GM12891 (cell line): Measurements from ENCODE around the gene S100G.

Experiments used
- PAX5 ChIP-seq: IDR thresholded peaks from 2 replicates; pipeline ENCODE4 v1.6.1; 2011; ENCODE audit warnings: low read length, moderate library complexity, mild to moderate bottlenecking; ENCODE audit not compliant: insufficient read depth, severe bottlenecking
- POLR2A ChIP-seq: IDR thresholded peaks from 2 replicates; pipeline ENCODE4 v1.6.1; 2011; ENCODE audit warnings: low read depth, low read length, control low read depth
- POLR2AphosphoS5 ChIP-seq: IDR thresholded peaks from 2 replicates; pipeline ENCODE4 v1.6.1; 2011; ENCODE audit warnings: low read depth, low read length, control low read depth
- SPI1 ChIP-seq: IDR thresholded peaks from 2 replicates; pipeline ENCODE4 v1.6.1; 2011; ENCODE audit warnings: low read depth, low read length, control low read depth
- TAF1 ChIP-seq: IDR thresholded peaks from 2 replicates; pipeline ENCODE4 v1.6.1; 2011; ENCODE audit warnings: low read depth, low read length, control low read depth

- TF ChIP-seq POLR2A: no peak
- TF ChIP-seq TAF1: no peak
- TF ChIP-seq SPI1: no peak
- no peak for TF ChIP-seq POLR2AphosphoS5
- TF ChIP-seq PAX5: no peak
Observed at GRCh38 chrX:16606142-16606720, 43.7 kb upstream of the S100G start.
